Neural cell (in vitro differentiated cells): Measurements from ENCODE around the gene EHD4. TPM values are rescaled to one million over a fixed set of nuclear protein-coding genes. Genes with fewer than 3 reads are reported as not detected.

Experiments used
- H2AFZ ChIP-seq: fragments of 200-600, 300-800 bp; sonication (generic), shearing (Covaris generic); 2 replicates; pipeline ENCODE4 v1.6.0; 2014; ENCODE audit warnings: low read depth, mild to moderate bottlenecking, antibody characterized with exemption, low read length, moderate library complexity
- H3F3A ChIP-seq: fragments of 200-600 bp; shearing (Covaris generic); 2 replicates; pipeline ENCODE4 v1.6.1; 2016; ENCODE audit warnings: mild to moderate bottlenecking, moderate library complexity, mixed read lengths, antibody characterized with exemption, low read length; ENCODE audit not compliant: insufficient read depth, poor library complexity, severe bottlenecking
- H3K27ac ChIP-seq: fragments of 200-600, 300-800 bp; sonication (generic), shearing (Covaris generic); 2 replicates; pipeline ENCODE4 v1.5.1; 2014; ENCODE audit warnings: mild to moderate bottlenecking, low read length, moderate library complexity
- H3K27me3 ChIP-seq: fragments of 300-800, 200-600 bp; sonication (generic), shearing (Covaris generic); 2 replicates; pipeline ENCODE4 v1.6.0; 2014; ENCODE audit warnings: mild to moderate bottlenecking, low read depth, low read length, moderate library complexity; ENCODE audit not compliant: insufficient read depth
- H3K36me3 ChIP-seq: fragments of 300-800, 200-600 bp; sonication (generic), shearing (Covaris generic); 2 replicates; pipeline ENCODE4 v1.5.1; 2014; ENCODE audit warnings: mild to moderate bottlenecking, antibody characterized with exemption, low read length, moderate library complexity; ENCODE audit not compliant: insufficient read depth
- H3K4me2 ChIP-seq: fragments of 300-800, 200-600 bp; sonication (generic), shearing (Covaris generic); 2 replicates; pipeline ENCODE4 v1.6.0; 2014; ENCODE audit warnings: mild to moderate bottlenecking, low read length
- H3K4me3 ChIP-seq: fragments of 300-800, 200-600 bp; sonication (generic), shearing (Covaris generic); 2 replicates; pipeline ENCODE4 v1.5.1; 2014; ENCODE audit warnings: mild to moderate bottlenecking, low read length, moderate library complexity
- H3K79me2 ChIP-seq: fragments of 200-600 bp; shearing (Covaris generic); replicated peaks from 2 replicates; pipeline ENCODE4 v1.6.0; 2014; ENCODE audit warnings: mild to moderate bottlenecking, low read length, moderate library complexity; ENCODE audit not compliant: insufficient read depth
- H3K9ac ChIP-seq: fragments of 300-800, 200-600 bp; sonication (generic), shearing (Covaris generic); 2 replicates; pipeline ENCODE4 v1.6.1; 2016; ENCODE audit warnings: mild to moderate bottlenecking, low read length, mixed read lengths
- H3K9me2 ChIP-seq: fragments of 200-600 bp; shearing (Covaris generic); 2 replicates; pipeline ENCODE4 v1.6.1; 2016; ENCODE audit warnings: mild to moderate bottlenecking, low read length, mixed read lengths; ENCODE audit not compliant: insufficient read depth
- H3K9me3 ChIP-seq: fragments of 200-600, 300-800 bp; sonication (generic), shearing (Covaris generic); 2 replicates; pipeline ENCODE4 v1.6.1; 2016; ENCODE audit warnings: mild to moderate bottlenecking, mixed run types, low read length, moderate library complexity, mixed read lengths
- H4K20me1 ChIP-seq: fragments of 200-600 bp; shearing (Covaris generic); 2 replicates; pipeline ENCODE4 v1.6.1; 2016; ENCODE audit warnings: mild to moderate bottlenecking, mixed run types; ENCODE audit not compliant: insufficient read depth
- CTCF ChIP-seq: fragments of 450-650 bp; IDR thresholded peaks from 2 replicates; pipeline ENCODE4 v1.5.1; 2014; ENCODE audit warnings: antibody characterized with exemption, mild to moderate bottlenecking, moderate library complexity; ENCODE audit not compliant: poor library complexity, severe bottlenecking
- EP300 ChIP-seq: fragments of 450-650 bp; conservative IDR thresholded peaks from 2 replicates; pipeline ENCODE4 v1.6.1; 2014; ENCODE audit warnings: antibody characterized with exemption, mild to moderate bottlenecking, moderate library complexity; ENCODE audit not compliant: poor library complexity, severe bottlenecking
- EZH2 ChIP-seq: fragments of 200-600, 300-800 bp; shearing (Covaris generic), sonication (generic); IDR thresholded peaks from 2 replicates; pipeline ENCODE4 v1.6.1; 2014; ENCODE audit warnings: antibody characterized with exemption, low read length, borderline replicate concordance, mild to moderate bottlenecking; ENCODE audit not compliant: insufficient read depth, poor library complexity, severe bottlenecking
- MXI1 ChIP-seq: fragments of 450-650 bp; conservative IDR thresholded peaks from 2 replicates; pipeline ENCODE4 v1.6.1; 2014; ENCODE audit warnings: antibody characterized with exemption, mild to moderate bottlenecking; ENCODE audit not compliant: poor library complexity, severe bottlenecking
- POLR2AphosphoS5 ChIP-seq: IDR thresholded peaks from 2 replicates; pipeline ENCODE4 v1.6.1; 2012
- RAD21 ChIP-seq: fragments of 450-650 bp; conservative IDR thresholded peaks from 2 replicates; pipeline ENCODE4 v1.6.1; 2014; ENCODE audit warnings: antibody characterized with exemption, mild to moderate bottlenecking, moderate library complexity
- REST ChIP-seq: IDR thresholded peaks from 2 replicates; pipeline ENCODE4 v1.6.1; 2012; ENCODE audit warnings: borderline replicate concordance
- SMC3 ChIP-seq: fragments of 450-650 bp; conservative IDR thresholded peaks from 2 replicates; pipeline ENCODE4 v1.6.1; 2014; ENCODE audit warnings: antibody characterized with exemption, mild to moderate bottlenecking, moderate library complexity; ENCODE audit not compliant: poor library complexity
- TAF1 ChIP-seq: IDR thresholded peaks from 2 replicates; pipeline ENCODE4 v1.6.1; 2012; ENCODE audit warnings: low read depth
- polyA plus RNA-seq: library from polyadenylated mRNA; depleted of rRNA; stranded (reverse); fragments of >200 nt; gene quantifications from 2 replicates; pipeline ENCODE4 v1.2.3, GENCODE V29; 2014

The EHD4 gene
- polyA plus RNA-seq, 1 donor from 2014 or later, result 0.09 TPM

- Histone ChIP-seq H3K79me2 (no peaks in the 10 kb centered on the region), H3K9me2 (no peaks in the 10 kb centered on the region), H3K9ac (no peak overlapping the region)
Measured at GRCh38 chr15:41985236-41986160, 13.1 kb upstream of the EHD4 start.

GRCh38 chr15:41984622-41985021 is 12.3 kb upstream of the EHD4 start:
- Histone ChIP-seq H3K36me3 (no peaks in the 10 kb centered on the region), H3K4me2 (no peak overlapping the region), H3K4me3 (no peak overlapping the region), H3F3A (no peaks in the 10 kb centered on the region), H3K79me2 (no peaks in the 10 kb centered on the region), H3K9me3 (no peaks in the 10 kb centered on the region), H3K9ac (no peak overlapping the region), H3K27me3 (no peaks in the 10 kb centered on the region), H4K20me1 (no peaks in the 10 kb centered on the region), H2AFZ (no peak overlapping the region), H3K9me2 (no peaks in the 10 kb centered on the region), H3K27ac (no peak overlapping the region)
- TF ChIP-seq EZH2 (no peak), RAD21 (no peak), REST (no peak), TAF1 (no peak), SMC3 (no peak), MXI1 (no peak), POLR2AphosphoS5 (no peak), CTCF (no peak), EP300 (no peak)

More at GRCh38 chr15:41985236-41986160, 13.1 kb upstream of the EHD4 start:
- H3K4me3 ChIP-seq, result no peak overlapping the region
- H3F3A ChIP-seq, result no peaks in the 10 kb centered on the region
- H3K27ac ChIP-seq, result no peak overlapping the region
- no peaks in the 10 kb centered on the region for H3K27me3 ChIP-seq
- H4K20me1 ChIP-seq, result no peaks in the 10 kb centered on the region
- H2AFZ ChIP-seq, result no peak overlapping the region
- H3K9me3 ChIP-seq, result no peaks in the 10 kb centered on the region
- H3K36me3 ChIP-seq, result no peaks in the 10 kb centered on the region
- H3K4me2 ChIP-seq, result no peak overlapping the region
- TF ChIP-seq SMC3 (no peak), EZH2 (no peak), POLR2AphosphoS5 (no peak), CTCF (no peak), EP300 (no peak), RAD21 (no peak), TAF1 (no peak), MXI1 (no peak)
